Ramos (cell line): ENCODE data around the gene PJA2.

ENCODE experiments used
- in situ Hi-C: fragments of 300-500 bp; cut with MboI; formaldehyde crosslinking; loops from one replicate; pipeline ENCODE4 v1.14.3; 2022; ENCODE audit warnings: low sequenced_read_pairs; ENCODE audit not compliant: unreplicated experiment

PJA2 gene

GRCh38 chr5:109351988-109352864 is 57.5 kb downstream of the PJA2 start:
- in situ Hi-C loops: no loop called here

- in situ Hi-C loops: no loop called here
Observed at GRCh38 chr5:109350537-109351270, 59.1 kb downstream of the PJA2 start.

GRCh38 chr5:109349388-109349787 is 60.4 kb downstream of the PJA2 start:
- in situ Hi-C loops: no loop called here

- in situ Hi-C loops: no loop called here
Observed at GRCh38 chr5:109347252-109347888, 62.4 kb downstream of the PJA2 start.

DNA sequence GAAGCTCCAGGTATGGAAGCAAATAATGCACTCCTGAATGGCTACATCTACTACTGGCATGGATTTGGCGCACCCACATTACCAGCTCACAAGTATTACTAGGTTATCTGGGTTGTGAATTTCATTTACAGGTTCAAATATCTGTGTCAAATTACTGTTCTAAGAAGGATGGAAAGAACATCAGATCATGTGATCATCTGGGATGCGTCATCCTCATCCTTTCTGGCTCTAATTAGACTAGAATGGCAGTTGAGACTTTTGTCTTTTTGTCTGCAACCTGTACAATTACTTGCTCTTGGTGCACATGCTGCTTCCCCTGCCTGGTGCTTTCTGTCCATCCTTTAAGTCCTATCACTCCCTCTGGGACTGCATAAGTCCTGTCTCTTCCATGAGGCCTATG is 64.1 kb downstream of the PJA2 start:
- in situ Hi-C loops: no loop called here

GRCh38 chr5:109340351-109340750 is 69.4 kb downstream of the PJA2 start:
- in situ Hi-C loops: no loop called here

GRCh38 chr5:109335114-109335513 is 74.7 kb downstream of the PJA2 start:
- in situ Hi-C loops: no loop called here

DNA sequence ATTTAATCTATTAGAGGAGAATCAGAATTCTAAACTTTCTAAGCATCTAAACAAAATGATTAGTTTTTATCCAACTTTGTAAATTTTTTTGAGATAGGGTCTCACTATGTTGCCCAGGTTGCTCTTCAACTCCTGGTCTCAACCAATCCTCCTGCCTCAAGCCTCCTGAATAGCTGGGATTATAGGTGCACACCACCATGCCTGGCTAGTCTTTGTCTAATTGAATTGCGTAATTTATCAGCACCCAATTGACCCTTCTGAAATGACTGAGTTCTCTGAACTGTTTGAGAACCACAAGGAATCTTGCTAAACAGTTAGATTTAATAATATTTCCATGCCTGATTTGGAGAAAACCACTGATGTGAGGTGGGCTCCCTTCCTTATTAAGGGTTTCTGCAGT is 75.7 kb downstream of the PJA2 start:
- in situ Hi-C loops: no loop called here

- in situ Hi-C loops: no loop called here
Observed at GRCh38 chr5:109329333-109330237, 80.2 kb downstream of the PJA2 start.

DNA sequence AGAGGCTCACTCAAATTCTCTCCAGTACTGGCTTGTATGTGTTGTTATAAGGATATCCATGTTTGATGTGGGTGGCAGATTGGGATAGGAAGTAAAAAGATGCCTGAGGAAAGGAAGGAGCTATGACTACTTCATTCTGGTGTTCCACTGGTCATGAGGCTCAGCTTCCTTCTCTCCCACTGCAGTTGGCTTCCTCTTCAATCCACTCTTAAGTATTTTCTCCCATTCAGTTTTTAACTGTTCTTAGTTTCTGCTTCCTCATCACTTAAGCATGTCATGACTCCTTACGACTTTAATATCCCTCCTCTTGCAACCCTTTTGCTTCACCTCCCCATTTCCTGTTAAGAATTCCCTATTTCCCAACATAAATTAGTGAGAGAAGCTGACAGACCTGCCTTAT is 81.1 kb downstream of the PJA2 start:
- in situ Hi-C loops: no loop called here

DNA sequence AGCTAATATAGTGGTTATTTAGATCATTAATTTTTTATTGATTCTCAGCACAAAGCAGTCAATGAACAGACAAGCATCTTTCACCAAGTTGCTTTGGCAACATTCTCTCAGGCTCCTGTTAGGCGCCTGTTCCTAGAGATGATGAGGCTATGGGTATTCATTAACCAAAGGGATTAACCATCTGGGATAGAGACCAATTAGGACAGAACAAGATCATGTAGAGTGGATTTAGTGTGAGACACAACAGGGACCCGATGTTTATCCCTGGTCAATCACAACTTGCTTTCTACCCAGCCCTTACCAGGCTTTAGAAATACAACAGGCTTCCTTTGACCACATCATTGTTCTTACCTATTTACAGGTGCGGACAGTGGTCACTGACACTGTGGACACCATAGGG is 82.2 kb downstream of the PJA2 start:
- in situ Hi-C loops: no loop called here

- in situ Hi-C loops: no loop called here
Observed at GRCh38 chr5:109326919-109327318, 82.9 kb downstream of the PJA2 start.

DNA sequence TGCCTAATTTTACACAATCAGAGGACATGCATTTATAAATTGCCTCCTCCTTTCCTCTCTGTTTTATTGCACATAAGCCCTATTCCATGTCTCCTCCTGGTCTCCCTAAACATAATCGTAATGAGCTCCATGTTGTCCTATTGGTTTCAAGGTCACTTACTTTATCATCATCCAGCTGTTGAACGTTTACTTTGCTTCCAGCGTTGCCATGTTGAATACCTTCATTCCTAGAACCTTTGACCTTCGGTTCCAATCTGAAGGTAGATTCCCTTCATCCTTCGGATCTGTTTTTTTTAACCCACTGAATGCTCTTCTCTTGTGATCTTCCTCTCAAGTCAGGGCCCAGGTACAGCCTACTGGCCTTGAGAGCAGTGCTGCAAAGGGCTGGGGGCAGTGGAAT is 84.3 kb downstream of the PJA2 start:
- in situ Hi-C loops: no loop called here

GRCh38 chr5:109324931-109325330 is 84.8 kb downstream of the PJA2 start:
- in situ Hi-C loops: no loop called here

- in situ Hi-C loops: no loop called here
Observed at GRCh38 chr5:109324351-109324750, 85.4 kb downstream of the PJA2 start.

- in situ Hi-C loops: no loop called here
Observed at GRCh38 chr5:109322694-109323093, 87.1 kb downstream of the PJA2 start.

GRCh38 chr5:109319351-109319750 is 90.4 kb downstream of the PJA2 start:
- in situ Hi-C loops: no loop called here

- in situ Hi-C loops: no loop called here
Observed at GRCh38 chr5:109318455-109319108, 91.2 kb downstream of the PJA2 start.

GRCh38 chr5:109316634-109317033 is 93.1 kb downstream of the PJA2 start:
- in situ Hi-C loops: no loop called here

DNA sequence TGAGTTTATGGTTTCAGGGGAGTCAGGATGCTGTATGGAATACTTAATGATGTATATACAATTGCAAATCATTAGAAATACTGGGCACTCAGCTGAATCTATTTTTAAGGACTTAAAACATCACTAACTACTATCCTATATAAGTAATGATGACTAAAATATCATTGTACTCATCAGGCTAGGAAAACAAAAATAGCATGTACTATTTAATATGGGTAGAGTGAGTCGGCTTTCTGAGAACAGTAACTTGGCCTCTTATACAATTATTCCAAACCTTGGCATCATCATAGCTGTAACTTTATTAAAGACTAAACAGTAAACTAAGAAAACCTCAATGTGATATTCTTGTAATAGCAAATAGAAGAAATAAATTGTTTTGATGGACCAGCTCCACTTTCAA is 94.5 kb downstream of the PJA2 start:
- in situ Hi-C loops: no loop called here
